OCI-LY3 (cell line): ENCODE results near the gene CCDC175.

ENCODE experiments used
- H2AFZ ChIP-seq: fragments of 200-600, 300-600 bp; shearing (Covaris generic); 2 replicates; pipeline ENCODE4 v1.6.0; 2014; ENCODE audit warnings: antibody characterized with exemption, low read depth, low read length
- H3K27ac ChIP-seq: fragments of 200-600, 300-600 bp; sonication (generic); 2 replicates; pipeline ENCODE4 v1.5.1; 2014; ENCODE audit warnings: mild to moderate bottlenecking, low read length, moderate library complexity, mixed read lengths
- H3K27me3 ChIP-seq: fragments of 200-600, 300-600 bp; sonication (generic); 2 replicates; pipeline ENCODE4 v1.6.1; 2014; ENCODE audit warnings: low read depth, low read length, mixed read lengths
- H3K36me3 ChIP-seq: fragments of 200-600, 300-600 bp; sonication (generic); replicated peaks from 2 replicates; pipeline ENCODE3; 2014; ENCODE audit warnings: low read depth, low read length, mixed read lengths
- H3K4me1 ChIP-seq: fragments of 300-600, 200-600 bp; sonication (generic); 2 replicates; pipeline ENCODE4 v1.6.1; 2014; ENCODE audit warnings: low read length, mixed read lengths
- H3K4me2 ChIP-seq: fragments of 200-600, 300-600 bp; sonication (generic); 2 replicates; pipeline ENCODE4 v1.6.1; 2014; ENCODE audit warnings: low read length, mixed read lengths
- H3K4me3 ChIP-seq: fragments of 300-600, 200-600 bp; sonication (generic); 2 replicates; pipeline ENCODE4 v1.5.1; 2014; ENCODE audit warnings: antibody characterized with exemption, mild to moderate bottlenecking, low read length, moderate library complexity
- H3K79me2 ChIP-seq: fragments of 300-600, 200-600 bp; shearing (Covaris generic); 2 replicates; pipeline ENCODE4 v1.6.1; 2014; ENCODE audit warnings: mild to moderate bottlenecking, low read length, mixed read lengths
- H3K9ac ChIP-seq: fragments of 300-600, 200-600 bp; shearing (Covaris generic); 2 replicates; pipeline ENCODE4 v1.6.0; 2014; ENCODE audit warnings: mild to moderate bottlenecking, low read length, moderate library complexity
- H3K9me3 ChIP-seq: fragments of 200-600, 300-600 bp; shearing (Covaris generic); 2 replicates; pipeline ENCODE4 v1.6.1; 2014; ENCODE audit warnings: low read length, mixed read lengths; ENCODE audit not compliant: insufficient read depth
- H4K20me1 ChIP-seq: fragments of 200-600, 300-600 bp; sonication (generic); 2 replicates; pipeline ENCODE4 v1.6.1; 2016; ENCODE audit warnings: low read length, mixed read lengths; ENCODE audit not compliant: insufficient read depth
- CTCF ChIP-seq: fragments of 200-600, 300-600 bp; sonication (generic); IDR thresholded peaks from 2 replicates; pipeline ENCODE4 v1.5.1; 2014; ENCODE audit warnings: antibody characterized with exemption, low read length, low read depth
- EZH2phosphoT487 ChIP-seq: fragments of 200-600 bp; shearing (Covaris generic); IDR thresholded peaks from 2 replicates; pipeline ENCODE4 v1.6.1; 2018; ENCODE audit warnings: antibody characterized with exemption, mixed run types, low read depth

The CCDC175 gene

GRCh38 chr14:59463787-59464485 is 112.7 kb downstream of the CCDC175 start:
- no peaks in the 10 kb centered on the region for H3K4me1 ChIP-seq
- H2AFZ ChIP-seq = no peak overlapping the region
- H3K4me2 ChIP-seq = no peak overlapping the region
- peaks cover 22% of the 10 kb centered on the region for H3K36me3 ChIP-seq
- TF ChIP-seq EZH2phosphoT487 (no peak), CTCF (no peak)
- no peaks in the 10 kb centered on the region for H3K9me3 ChIP-seq
- H3K9ac ChIP-seq = no peak overlapping the region
- no peak overlapping the region for H3K4me3 ChIP-seq
- no peak overlapping the region for H3K27ac ChIP-seq
- no peaks in the 10 kb centered on the region for H4K20me1 ChIP-seq
- no peaks in the 10 kb centered on the region for H3K27me3 ChIP-seq
- no peaks in the 10 kb centered on the region for H3K79me2 ChIP-seq

- no peaks in the 10 kb centered on the region for H3K4me1 ChIP-seq
- no peak overlapping the region for H3K9ac ChIP-seq
- H3K9me3 ChIP-seq = no peaks in the 10 kb centered on the region
- H3K79me2 ChIP-seq = no peaks in the 10 kb centered on the region
- H3K36me3 ChIP-seq = peaks cover 38% of the 10 kb centered on the region
- H3K27me3 ChIP-seq = no peaks in the 10 kb centered on the region
- no peak overlapping the region for H2AFZ ChIP-seq
- H3K4me3 ChIP-seq = no peak overlapping the region
- no peak for TF ChIP-seq EZH2phosphoT487
- no peak for TF ChIP-seq CTCF
- H3K27ac ChIP-seq = no peak overlapping the region
- H3K4me2 ChIP-seq = no peak overlapping the region
- H4K20me1 ChIP-seq = no peaks in the 10 kb centered on the region
Observed at GRCh38 chr14:59461891-59462290, 114.7 kb downstream of the CCDC175 start.

- H3K27ac ChIP-seq = no peak overlapping the region
- no peak overlapping the region for H3K4me3 ChIP-seq
- H3K79me2 ChIP-seq = no peaks in the 10 kb centered on the region
- H3K27me3 ChIP-seq = no peaks in the 10 kb centered on the region
- peaks cover 40% of the 10 kb centered on the region for H3K36me3 ChIP-seq
- no peaks in the 10 kb centered on the region for H3K4me1 ChIP-seq
- TF ChIP-seq EZH2phosphoT487 (no peak), CTCF (no peak)
- no peaks in the 10 kb centered on the region for H3K9me3 ChIP-seq
- no peak overlapping the region for H3K9ac ChIP-seq
- no peak overlapping the region for H2AFZ ChIP-seq
- no peaks in the 10 kb centered on the region for H4K20me1 ChIP-seq
- no peak overlapping the region for H3K4me2 ChIP-seq
Observed at GRCh38 chr14:59460378-59460777, 116.2 kb downstream of the CCDC175 start.

- no peaks in the 10 kb centered on the region for H3K27me3 ChIP-seq
- no peak overlapping the region for H2AFZ ChIP-seq
- TF ChIP-seq EZH2phosphoT487 = no peak
- H3K4me2 ChIP-seq = no peak overlapping the region
- no peaks in the 10 kb centered on the region for H3K9me3 ChIP-seq
- no peak overlapping the region for H3K4me3 ChIP-seq
- no peaks in the 10 kb centered on the region for H4K20me1 ChIP-seq
- no peaks in the 10 kb centered on the region for H3K79me2 ChIP-seq
- no peak overlapping the region for H3K9ac ChIP-seq
- H3K27ac ChIP-seq = no peak overlapping the region
- H3K36me3 ChIP-seq = peaks cover 30% of the 10 kb centered on the region
- no peaks in the 10 kb centered on the region for H3K4me1 ChIP-seq
Observed at GRCh38 chr14:59458486-59458885, 118.1 kb downstream of the CCDC175 start.
